DMS53 treated with DMSO at 0.1 percent for 48 hours (cell line): Measurements from ENCODE around the gene RBKS.
A peak's percentile ranks its signal among the peaks of the same experiment; 100 is the strongest.
"Not testable (repeated sequence)": the region's sequence is repeated elsewhere in the genome, so short reads cannot be mapped to it uniquely, and the experiment has no call there.

Experiments
- DNase-seq: peaks from one replicate; lab custom pipeline; 2025; ENCODE audit not compliant: unreplicated experiment; lab: John Stamatoyannopoulos, UW

The RBKS gene

GRCh38 chr2:27907547-27907946 lies 17.4 kb upstream of the RBKS start:
- DNase-seq: peak; percentile 1

GRCh38 chr2:27906074-27906473 lies 15.9 kb upstream of the RBKS start:
- DNase-seq: no peak

DNA sequence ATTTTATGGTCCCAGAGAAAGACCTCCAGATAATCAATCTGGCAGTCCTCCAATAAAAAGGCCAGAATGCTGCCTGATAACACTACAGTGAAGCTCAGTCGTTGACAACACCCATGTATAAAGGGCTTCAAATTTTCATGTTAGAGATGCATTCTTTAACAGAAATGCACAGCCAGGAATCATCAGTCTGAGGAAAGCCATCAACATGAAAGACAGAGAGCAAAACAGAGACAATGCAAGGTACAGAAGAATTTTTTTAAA lies 14.1 kb upstream of the RBKS start:
- no peak for DNase-seq

DNA sequence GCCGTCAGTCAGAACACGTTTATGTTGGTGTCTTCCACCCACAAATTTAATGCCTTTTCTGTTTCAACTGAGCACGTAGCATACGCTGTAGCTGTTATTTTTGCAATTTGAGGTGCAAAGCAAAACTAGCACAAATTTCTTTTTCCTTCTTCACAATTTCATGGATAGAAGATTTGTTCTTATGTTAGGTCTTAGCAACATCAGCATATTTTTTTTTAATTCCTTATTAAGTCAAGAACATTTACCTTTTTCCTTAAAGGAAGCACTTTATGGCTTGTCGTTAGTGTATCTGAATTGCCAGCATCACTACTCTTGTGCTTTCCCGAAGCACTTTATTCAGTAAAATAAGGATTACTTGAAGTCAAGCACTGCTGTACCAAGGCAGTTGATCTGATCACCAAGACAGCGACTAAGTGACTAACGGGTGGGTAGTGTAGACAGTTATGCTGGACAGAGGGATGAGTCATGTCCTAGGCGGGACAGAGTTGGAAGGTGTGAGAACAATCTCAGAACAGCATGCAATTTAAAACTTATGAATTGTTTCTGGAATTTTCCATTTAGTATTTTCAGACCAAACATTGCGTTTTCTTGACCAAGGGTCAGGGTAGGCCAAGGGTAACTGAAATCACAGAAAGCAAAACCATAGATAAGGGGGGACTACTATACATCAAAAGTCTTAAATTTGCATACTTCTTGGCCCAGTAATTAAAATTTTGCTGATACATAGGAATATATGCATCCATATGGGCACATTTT lies 13.6 kb upstream of the RBKS start:
- DNase-seq: no peak

DNA sequence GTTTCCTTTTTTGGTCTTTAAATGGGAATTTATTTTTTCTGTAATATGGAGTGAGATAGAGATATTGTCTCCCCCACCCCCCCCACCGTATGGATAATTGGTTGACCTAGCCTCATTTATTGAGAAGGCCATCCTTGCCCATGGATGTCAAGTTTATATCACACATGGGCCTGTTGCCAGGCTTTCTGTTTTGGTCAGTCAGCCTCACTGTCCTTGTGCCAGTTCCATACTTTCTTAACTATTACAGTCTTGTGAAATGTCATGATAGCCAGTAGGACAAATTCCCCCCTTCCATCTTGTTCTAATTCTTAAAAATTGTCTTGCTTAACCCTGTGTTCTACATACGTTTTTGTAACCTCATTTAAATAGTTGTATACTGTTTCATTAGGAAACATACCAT lies 12.8 kb upstream of the RBKS start:
- DNase-seq: no peak

GRCh38 chr2:27902098-27902497 lies 11.9 kb upstream of the RBKS start:
- DNase-seq: no peak

GRCh38 chr2:27901234-27901633 lies 11.0 kb upstream of the RBKS start:
- DNase-seq: no peak

DNA sequence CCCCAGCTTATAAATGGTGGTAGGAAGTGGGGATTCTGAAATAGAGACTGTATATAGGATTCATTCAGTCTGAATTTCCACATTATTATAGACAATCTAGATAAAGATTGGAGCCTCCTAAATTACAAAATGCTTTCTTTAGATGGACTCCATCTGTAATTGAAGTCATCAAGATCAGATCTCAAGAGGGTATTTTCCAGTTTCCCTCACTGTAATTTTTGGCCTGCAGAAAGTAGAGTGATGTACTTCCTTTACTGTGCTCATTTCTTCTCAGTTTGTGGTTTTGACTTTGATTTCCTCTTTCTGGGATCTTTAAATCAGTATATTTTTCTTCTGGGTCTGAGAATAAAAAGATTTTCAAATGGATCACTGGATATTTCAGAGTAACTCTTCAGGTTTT lies 7.5 kb upstream of the RBKS start:
- no peak for DNase-seq

DNA sequence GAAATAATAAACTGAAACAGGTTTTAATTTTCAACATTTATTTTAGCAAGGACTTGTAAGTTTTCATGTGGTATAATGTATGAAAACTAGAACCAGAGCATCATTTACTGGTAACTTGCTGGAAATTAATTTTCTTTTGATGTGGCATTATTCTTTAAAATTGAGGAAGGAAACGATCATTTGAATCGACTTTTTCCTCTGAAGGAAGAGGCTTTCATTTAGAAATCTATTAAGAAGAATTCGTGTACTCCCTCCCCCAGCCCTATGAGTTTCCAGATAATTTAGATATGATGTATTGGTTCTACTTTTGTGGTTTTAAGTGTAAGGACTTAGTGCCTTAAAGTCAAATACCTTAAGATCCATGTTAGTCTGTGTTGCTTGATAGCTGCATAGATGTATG lies 2.8 kb upstream of the RBKS start:
- no peak for DNase-seq

DNA sequence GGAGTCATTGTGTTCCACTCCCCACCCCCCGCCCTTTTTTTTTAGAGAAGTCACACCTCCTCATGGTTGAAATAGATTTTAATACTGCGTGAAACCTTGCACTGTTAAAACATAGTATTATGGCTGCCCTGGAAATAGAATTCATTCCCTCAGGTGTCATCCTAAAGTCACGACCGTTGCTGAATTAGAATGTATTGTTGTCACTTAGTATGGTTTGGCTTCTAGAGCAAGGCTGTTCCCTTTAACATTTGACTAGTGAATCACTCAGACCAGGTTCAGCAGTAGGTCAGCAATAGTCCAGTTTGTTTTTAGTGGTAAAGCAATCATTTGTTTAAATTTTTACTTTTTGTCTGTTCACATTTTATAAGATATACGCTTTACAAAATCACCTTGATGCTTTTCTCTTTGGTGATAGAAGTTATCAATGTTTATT lies 1.5 kb upstream of the RBKS start:
- DNase-seq: no peak

- DNase-seq: peak; percentile 13
Observed at GRCh38 chr2:27890924-27891672, 911 bp upstream of the RBKS start.

- no peak for DNase-seq
Observed at GRCh38 chr2:27889774-27890145, 427 bp downstream of the RBKS start.

- DNase-seq: no peak
Observed at GRCh38 chr2:27888790-27889189, 1.4 kb downstream of the RBKS start.

DNA sequence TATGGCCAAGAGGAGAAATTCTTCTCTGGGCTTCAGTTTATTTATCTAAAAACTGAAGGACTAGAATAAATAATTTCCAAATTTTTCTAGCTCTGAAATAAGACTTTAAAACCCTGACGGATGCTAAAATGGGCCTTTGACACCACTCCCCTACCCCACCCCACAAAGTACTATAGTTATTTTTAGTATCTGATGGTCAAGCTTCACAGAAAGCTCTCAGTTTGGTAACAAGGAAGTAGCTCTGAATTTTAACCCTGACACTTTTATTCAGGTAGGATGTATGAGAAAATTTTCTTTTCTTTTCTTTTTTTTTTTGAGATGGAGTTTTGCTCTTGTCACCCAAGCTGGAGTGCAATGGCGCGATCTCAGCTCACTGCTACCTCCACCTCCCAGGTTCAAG lies 2.4 kb downstream of the RBKS start:
- no peak for DNase-seq

DNA sequence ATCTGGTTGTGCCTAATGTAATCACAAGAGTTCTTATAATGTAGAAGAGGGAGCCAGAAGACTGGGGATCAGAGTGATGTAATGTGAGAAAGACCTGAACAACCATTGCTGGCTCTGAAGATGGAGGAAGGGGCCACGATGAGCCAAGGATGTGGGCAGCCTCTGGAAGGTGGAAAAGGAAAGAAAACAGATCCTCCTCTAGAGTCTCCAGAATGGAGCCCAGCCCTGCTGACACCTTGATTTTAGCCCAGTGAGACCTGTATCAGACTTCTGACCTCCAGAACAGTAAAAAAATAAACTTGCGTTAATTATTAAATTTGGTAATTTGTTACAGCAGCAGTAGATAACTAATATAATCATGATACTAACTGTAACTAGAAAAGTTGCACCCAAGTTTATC lies 3.1 kb downstream of the RBKS start:
- DNase-seq: no peak

DNA sequence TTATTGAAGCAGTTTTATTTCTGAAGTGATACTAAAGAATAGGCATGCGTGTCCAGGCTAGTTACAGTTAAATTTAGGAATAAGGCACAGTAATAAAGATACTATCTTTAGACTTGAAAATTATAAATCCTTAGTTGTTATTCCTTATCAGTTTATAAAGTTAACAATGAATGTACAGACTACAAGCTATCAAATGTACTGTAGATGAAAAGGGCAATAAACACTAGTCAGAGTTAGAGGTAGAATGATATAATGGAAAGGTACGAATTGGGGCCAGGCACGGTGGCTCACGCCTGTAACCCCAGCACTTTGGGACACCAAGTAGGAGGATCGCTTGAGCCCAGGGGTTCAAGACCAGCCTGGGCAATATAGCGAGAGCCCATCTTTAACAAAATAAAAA lies 3.9 kb downstream of the RBKS start:
- no peak for DNase-seq

GRCh38 chr2:27885661-27886060 lies 4.5 kb downstream of the RBKS start:
- DNase-seq: no peak

DNA sequence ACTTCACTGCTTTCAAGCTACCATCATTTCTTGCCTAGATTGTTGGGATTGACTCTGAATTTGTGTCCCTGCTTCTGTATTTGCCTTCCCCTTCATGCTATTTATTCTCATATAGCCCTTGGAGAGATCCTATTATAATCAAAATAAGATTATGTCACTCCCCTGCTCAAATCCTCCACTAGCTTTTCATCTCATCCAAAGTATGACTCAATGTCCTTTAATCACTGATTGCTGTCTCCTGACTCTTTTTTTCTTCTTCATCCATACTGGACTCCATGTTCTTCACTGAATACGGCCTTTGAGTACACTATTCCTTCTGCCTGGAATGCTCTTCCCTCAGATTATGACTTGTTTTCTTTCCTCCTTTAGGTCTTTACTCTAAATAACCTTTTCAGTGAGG lies 5.0 kb downstream of the RBKS start:
- no peak for DNase-seq

- DNase-seq: no peak
Observed at GRCh38 chr2:27884601-27885000, 5.6 kb downstream of the RBKS start.

DNA sequence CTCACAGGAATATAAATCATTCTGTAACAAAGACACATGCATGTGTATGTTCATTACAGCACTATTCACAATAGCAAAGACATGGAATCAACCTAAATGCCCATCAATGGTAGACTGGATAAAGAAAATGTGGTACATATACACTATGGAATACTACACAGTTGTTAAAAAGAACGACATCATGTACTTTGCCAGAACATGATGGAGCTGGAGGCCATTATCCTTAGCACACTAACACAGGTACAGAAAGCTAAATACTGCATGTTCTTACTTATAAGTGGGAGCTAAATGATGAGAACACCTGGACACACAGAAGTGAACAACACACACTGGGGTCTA lies 7.6 kb downstream of the RBKS start:
- DNase-seq: not testable (repeated sequence)

- not testable (repeated sequence) for DNase-seq
Observed at GRCh38 chr2:27881815-27882583, 8.2 kb downstream of the RBKS start.

- DNase-seq: no peak
Observed at GRCh38 chr2:27878825-27879224, 11.4 kb downstream of the RBKS start.
